ENCODE results near the gene TRPM7.

The TRPM7 gene, protein sequence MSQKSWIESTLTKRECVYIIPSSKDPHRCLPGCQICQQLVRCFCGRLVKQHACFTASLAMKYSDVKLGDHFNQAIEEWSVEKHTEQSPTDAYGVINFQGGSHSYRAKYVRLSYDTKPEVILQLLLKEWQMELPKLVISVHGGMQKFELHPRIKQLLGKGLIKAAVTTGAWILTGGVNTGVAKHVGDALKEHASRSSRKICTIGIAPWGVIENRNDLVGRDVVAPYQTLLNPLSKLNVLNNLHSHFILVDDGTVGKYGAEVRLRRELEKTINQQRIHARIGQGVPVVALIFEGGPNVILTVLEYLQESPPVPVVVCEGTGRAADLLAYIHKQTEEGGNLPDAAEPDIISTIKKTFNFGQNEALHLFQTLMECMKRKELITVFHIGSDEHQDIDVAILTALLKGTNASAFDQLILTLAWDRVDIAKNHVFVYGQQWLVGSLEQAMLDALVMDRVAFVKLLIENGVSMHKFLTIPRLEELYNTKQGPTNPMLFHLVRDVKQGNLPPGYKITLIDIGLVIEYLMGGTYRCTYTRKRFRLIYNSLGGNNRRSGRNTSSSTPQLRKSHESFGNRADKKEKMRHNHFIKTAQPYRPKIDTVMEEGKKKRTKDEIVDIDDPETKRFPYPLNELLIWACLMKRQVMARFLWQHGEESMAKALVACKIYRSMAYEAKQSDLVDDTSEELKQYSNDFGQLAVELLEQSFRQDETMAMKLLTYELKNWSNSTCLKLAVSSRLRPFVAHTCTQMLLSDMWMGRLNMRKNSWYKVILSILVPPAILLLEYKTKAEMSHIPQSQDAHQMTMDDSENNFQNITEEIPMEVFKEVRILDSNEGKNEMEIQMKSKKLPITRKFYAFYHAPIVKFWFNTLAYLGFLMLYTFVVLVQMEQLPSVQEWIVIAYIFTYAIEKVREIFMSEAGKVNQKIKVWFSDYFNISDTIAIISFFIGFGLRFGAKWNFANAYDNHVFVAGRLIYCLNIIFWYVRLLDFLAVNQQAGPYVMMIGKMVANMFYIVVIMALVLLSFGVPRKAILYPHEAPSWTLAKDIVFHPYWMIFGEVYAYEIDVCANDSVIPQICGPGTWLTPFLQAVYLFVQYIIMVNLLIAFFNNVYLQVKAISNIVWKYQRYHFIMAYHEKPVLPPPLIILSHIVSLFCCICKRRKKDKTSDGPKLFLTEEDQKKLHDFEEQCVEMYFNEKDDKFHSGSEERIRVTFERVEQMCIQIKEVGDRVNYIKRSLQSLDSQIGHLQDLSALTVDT (N-terminal part only)
- 134 to 142 (median 142) reads per million in 3 donors for total RNA-seq

DNA sequence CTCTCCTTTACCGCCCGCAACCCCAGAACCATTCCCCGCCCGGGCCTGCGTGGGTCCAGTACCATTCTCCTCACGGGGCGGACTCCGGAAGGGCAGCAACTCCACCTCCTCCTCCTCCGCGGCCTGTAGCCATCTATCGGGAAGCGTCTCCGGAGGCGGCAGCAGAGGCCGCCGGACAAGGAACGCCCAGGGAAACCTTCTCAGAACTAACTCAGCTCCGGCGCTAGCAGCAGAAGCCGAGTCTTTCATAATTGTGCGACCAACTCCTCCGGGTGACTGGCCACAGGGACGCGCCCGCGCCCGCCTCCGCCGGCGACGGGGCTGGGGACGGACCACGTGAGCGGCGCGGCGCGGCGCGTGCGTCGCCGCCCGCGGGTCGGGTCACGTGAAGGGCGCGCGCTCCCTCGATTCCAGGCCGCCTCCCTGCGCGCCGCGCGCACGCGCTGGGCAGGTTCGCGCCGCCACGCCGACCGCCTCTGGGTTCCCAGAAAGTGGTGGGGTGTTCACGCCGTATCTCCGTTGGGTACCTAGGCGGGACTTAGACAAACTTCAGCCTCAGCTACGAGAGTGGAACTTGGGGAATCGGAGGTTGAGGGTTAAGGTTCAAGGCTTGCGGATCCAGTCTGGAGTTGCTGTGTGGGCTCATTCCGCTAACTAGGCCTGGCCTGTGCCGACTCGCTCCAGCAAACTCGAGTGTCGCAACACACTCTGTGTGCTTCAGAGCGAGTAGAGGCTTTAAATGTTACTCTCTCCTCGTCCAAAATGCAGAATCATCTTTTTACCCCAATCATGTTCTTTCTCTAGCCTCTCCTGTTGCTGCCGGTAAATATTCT, at the start of gene TRPM7:
TRPM7 (minus strand) TSS at position 329 of the 833 bp plus-strand sequence; CDS start at position 65, 264 bp downstream.
- H3K4me3 ChIP-seq (ENCODE audit: insufficient read depth, low read depth, low read length, poor library complexity, severe bottlenecking) = peak within 1 kb of the TSS; percentile 97
- DNase-seq = peak; percentile 73 to 81 (median 80)

DNA sequence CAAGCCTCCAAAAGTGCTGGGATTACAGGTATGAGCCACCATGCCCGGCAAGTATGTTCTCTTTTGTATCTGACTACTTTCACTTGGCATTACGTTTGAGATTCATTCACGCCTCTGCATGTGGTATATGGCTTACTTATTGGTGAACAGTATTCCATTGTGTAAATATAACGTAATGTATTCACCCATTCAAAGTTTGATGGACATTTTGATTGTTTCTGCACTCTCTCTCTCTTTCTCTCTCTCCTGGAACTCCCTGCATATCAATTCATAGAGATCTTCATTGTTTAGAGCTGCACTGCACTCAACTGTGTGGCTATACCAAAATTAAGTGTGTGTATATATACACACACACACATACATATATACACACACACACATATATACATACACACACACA, 48.6 kb upstream of the TRPM7 start:
- H3K27ac ChIP-seq (ENCODE audit: insufficient read depth, low read length, poor library complexity, severe bottlenecking) = no peak overlapping the region
- DNase-seq = no peak
- H3K9me3 ChIP-seq (ENCODE audit: control insufficient read depth, low read length) = no peaks in the 10 kb centered on the region
- no peaks in the 10 kb centered on the region for H3K4me1 ChIP-seq (ENCODE audit: control insufficient read depth, insufficient read depth, low read length, poor library complexity, severe bottlenecking)
- peaks cover 34% of the 10 kb centered on the region for H3K36me3 ChIP-seq (ENCODE audit: control insufficient read depth, insufficient read depth, low read length)
- H3K4me3 ChIP-seq (ENCODE audit: insufficient read depth, low read depth, low read length, poor library complexity, severe bottlenecking) = no peak overlapping the region
- H3K27me3 ChIP-seq (replicated peaks; ENCODE audit: control insufficient read depth, insufficient read depth, low read length, poor library complexity, severe bottlenecking) = no peaks in the 10 kb centered on the region

More for the DNA sequence above, at the start of gene TRPM7:
- Histone ChIP-seq H3K27ac (ENCODE audit: insufficient read depth, low read length, poor library complexity, severe bottlenecking) (peak within 1 kb of the TSS; percentile 97), H3K9me3 (ENCODE audit: control insufficient read depth, low read length) (no peaks in the 10 kb centered on the region), H3K36me3 (ENCODE audit: control insufficient read depth, insufficient read depth, low read length) (no peaks in the 10 kb centered on the region), H3K4me1 (ENCODE audit: control insufficient read depth, insufficient read depth, low read length, poor library complexity, severe bottlenecking) (peaks cover 27% of the 10 kb centered on the region), H3K27me3 (replicated peaks; ENCODE audit: control insufficient read depth, insufficient read depth, low read length, poor library complexity, severe bottlenecking) (no peaks in the 10 kb centered on the region)

DNA sequence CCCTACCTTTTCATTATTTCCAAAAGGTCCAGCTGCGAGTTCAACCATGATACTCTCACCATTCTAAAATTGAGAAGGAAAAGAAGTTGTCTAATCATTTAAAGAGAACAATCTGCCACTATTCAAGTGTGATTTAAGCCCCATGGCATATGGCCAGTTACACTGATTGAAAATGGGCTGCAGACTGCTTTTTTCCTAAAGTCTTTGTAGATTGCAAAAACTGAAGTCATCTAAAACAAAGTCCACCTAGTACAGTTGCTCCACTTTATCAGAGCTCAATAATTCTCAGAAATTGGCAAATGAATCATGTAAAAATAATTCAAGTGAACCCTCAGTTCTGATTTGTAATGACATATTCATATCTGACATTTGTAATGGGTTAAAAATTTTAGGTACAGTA, 39.7 kb upstream of the TRPM7 start:
- H3K27ac ChIP-seq (ENCODE audit: insufficient read depth, low read length, poor library complexity, severe bottlenecking) = no peak overlapping the region
- H3K36me3 ChIP-seq (ENCODE audit: control insufficient read depth, insufficient read depth, low read length) = peaks cover 18% of the 10 kb centered on the region

DNA sequence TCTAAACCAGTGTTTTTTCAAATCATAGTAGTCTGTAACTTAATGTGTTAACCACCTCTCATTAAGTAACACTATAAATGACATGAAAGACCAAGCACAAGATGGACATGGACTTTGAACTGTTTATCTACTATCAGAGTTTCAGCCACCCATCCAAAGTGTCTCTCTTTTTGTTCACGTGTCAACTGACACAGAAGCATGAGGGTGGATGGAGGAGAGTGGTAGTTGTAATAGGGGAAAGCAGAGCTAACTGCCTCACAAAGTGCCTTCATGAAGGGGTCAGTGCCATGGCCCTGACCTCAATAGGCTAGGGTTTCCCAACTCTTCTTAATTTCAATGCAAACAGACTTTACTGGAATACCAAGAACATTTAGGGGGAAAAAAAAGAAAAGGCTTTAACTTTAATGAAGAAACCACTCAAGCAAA, 32.1 kb upstream of the TRPM7 start:
- no peak for DNase-seq
- no peaks in the 10 kb centered on the region for H3K9me3 ChIP-seq (ENCODE audit: control insufficient read depth, low read length)
- H3K4me3 ChIP-seq (ENCODE audit: insufficient read depth, low read depth, low read length, poor library complexity, severe bottlenecking) = no peak overlapping the region
- H3K27ac ChIP-seq (ENCODE audit: insufficient read depth, low read length, poor library complexity, severe bottlenecking) = no peak overlapping the region
- no peaks in the 10 kb centered on the region for H3K27me3 ChIP-seq (replicated peaks; ENCODE audit: control insufficient read depth, insufficient read depth, low read length, poor library complexity, severe bottlenecking)
- no peaks in the 10 kb centered on the region for H3K4me1 ChIP-seq (ENCODE audit: control insufficient read depth, insufficient read depth, low read length, poor library complexity, severe bottlenecking)
- H3K36me3 ChIP-seq (ENCODE audit: control insufficient read depth, insufficient read depth, low read length) = peaks cover 25% of the 10 kb centered on the region

More for the DNA sequence above, 39.7 kb upstream of the TRPM7 start:
- H3K9me3 ChIP-seq (ENCODE audit: control insufficient read depth, low read length) = no peaks in the 10 kb centered on the region
- H3K4me1 ChIP-seq (ENCODE audit: control insufficient read depth, insufficient read depth, low read length, poor library complexity, severe bottlenecking) = no peaks in the 10 kb centered on the region
- DNase-seq = no peak
- no peak overlapping the region for H3K4me3 ChIP-seq (ENCODE audit: insufficient read depth, low read depth, low read length, poor library complexity, severe bottlenecking)
- H3K27me3 ChIP-seq (replicated peaks; ENCODE audit: control insufficient read depth, insufficient read depth, low read length, poor library complexity, severe bottlenecking) = no peaks in the 10 kb centered on the region

DNA sequence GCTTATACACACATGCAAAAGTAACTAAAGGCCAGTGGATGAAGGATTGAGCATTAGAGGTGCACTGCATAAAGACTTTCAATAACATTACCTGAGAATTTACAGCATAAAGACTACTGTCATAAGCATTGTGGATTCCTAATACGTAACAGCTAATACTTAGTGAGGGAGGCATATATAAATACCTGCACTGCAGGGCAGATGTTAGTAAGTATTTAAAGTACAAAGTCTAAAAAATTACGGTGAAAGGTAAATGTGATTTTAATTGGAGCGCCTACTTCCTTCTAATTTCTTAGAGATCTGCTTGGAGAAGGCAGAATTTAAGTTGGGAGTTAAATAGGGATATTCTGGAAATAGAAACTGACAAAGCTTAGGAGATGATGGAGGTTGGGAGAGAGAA, 25.4 kb upstream of the TRPM7 start:
- H3K36me3 ChIP-seq (ENCODE audit: control insufficient read depth, insufficient read depth, low read length) = no peaks in the 10 kb centered on the region
- H3K27ac ChIP-seq (ENCODE audit: insufficient read depth, low read length, poor library complexity, severe bottlenecking) = no peak overlapping the region
- no peak for DNase-seq
- H3K9me3 ChIP-seq (ENCODE audit: control insufficient read depth, low read length) = no peaks in the 10 kb centered on the region
- H3K27me3 ChIP-seq (replicated peaks; ENCODE audit: control insufficient read depth, insufficient read depth, low read length, poor library complexity, severe bottlenecking) = no peaks in the 10 kb centered on the region
- H3K4me3 ChIP-seq (ENCODE audit: insufficient read depth, low read depth, low read length, poor library complexity, severe bottlenecking) = no peak overlapping the region
- H3K4me1 ChIP-seq (ENCODE audit: control insufficient read depth, insufficient read depth, low read length, poor library complexity, severe bottlenecking) = no peaks in the 10 kb centered on the region

DNA sequence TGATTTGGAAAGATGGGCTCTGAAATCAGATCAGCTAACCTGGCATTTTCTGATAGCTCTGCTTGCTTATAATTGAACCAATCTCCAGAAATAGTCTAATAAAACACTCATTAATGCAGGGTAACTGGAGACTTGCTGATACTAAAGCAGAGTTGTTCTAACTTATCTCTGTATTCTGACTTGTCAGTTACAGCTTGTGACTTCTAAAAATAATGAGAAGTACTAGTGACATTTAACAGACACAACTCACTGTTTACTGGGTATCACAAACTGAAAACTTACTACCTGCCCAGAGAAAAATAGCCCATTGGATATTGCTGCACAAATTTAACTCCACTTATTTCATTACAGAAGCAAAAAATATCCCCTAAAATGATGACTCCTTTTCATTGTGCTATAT, 24.0 kb upstream of the TRPM7 start:
- no peaks in the 10 kb centered on the region for H3K9me3 ChIP-seq (ENCODE audit: control insufficient read depth, low read length)
- no peak for DNase-seq
- no peaks in the 10 kb centered on the region for H3K27me3 ChIP-seq (replicated peaks; ENCODE audit: control insufficient read depth, insufficient read depth, low read length, poor library complexity, severe bottlenecking)
- no peak overlapping the region for H3K4me3 ChIP-seq (ENCODE audit: insufficient read depth, low read depth, low read length, poor library complexity, severe bottlenecking)
- no peaks in the 10 kb centered on the region for H3K36me3 ChIP-seq (ENCODE audit: control insufficient read depth, insufficient read depth, low read length)
- no peak overlapping the region for H3K27ac ChIP-seq (ENCODE audit: insufficient read depth, low read length, poor library complexity, severe bottlenecking)
- no peaks in the 10 kb centered on the region for H3K4me1 ChIP-seq (ENCODE audit: control insufficient read depth, insufficient read depth, low read length, poor library complexity, severe bottlenecking)

DNA sequence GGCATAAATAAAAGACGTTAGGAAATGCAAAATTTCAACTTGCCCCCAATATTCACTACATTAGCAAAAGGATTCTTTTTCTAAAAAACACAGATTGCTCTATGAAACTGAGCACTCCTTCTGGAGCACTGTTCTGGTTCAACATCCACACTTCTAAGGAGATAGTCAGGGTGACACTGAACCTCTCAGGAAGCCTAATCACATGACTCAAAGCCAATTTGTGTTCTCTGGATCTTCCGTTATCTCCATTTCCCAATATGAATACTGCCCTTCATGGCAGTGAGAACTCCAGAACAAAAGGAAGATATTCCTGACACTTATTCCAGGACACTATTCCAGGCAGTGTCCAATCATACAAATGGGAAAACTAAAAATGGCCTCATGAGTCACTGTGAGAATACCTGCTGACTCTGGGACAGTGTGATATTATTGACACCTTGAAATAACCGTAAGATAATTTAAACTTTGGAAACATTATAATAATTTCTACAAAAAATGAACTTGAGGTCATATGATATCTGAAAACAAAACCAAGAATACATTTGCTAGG, 21.4 kb upstream of the TRPM7 start:
- Histone ChIP-seq H3K9me3 (ENCODE audit: control insufficient read depth, low read length) (no peaks in the 10 kb centered on the region), H3K36me3 (ENCODE audit: control insufficient read depth, insufficient read depth, low read length) (no peaks in the 10 kb centered on the region), H3K4me3 (ENCODE audit: insufficient read depth, low read depth, low read length, poor library complexity, severe bottlenecking) (no peak overlapping the region), H3K27me3 (replicated peaks; ENCODE audit: control insufficient read depth, insufficient read depth, low read length, poor library complexity, severe bottlenecking) (no peaks in the 10 kb centered on the region), H3K27ac (ENCODE audit: insufficient read depth, low read length, poor library complexity, severe bottlenecking) (no peak overlapping the region), H3K4me1 (ENCODE audit: control insufficient read depth, insufficient read depth, low read length, poor library complexity, severe bottlenecking) (no peaks in the 10 kb centered on the region)
- no peak for DNase-seq

DNA sequence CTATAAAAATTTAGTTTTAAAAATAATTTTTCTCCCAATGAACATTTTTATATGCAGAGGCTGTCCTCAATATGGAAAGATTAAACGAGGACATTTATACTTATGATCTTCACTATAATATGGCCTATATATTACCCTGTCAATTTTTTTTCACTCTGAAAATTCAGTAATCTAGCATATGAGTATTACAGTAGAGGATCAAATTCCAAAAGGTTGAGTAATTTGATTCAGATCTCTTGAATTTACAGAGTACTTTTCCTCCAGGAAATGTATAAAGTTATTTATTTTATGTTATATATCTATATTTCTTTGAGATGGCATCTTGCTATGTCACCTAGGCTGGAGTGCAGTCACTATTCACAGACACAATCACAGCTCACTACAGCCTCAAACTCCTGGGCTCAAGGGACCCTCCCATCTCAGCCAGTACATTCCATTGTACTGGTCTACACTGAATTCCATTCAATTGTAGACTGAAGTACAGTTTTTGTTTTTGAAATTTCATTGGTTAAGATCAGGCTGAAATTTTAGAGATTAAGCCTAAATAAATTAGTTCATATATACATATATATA, 16.3 kb upstream of the TRPM7 start:
- H3K27me3 ChIP-seq (replicated peaks; ENCODE audit: control insufficient read depth, insufficient read depth, low read length, poor library complexity, severe bottlenecking) = no peaks in the 10 kb centered on the region
- no peak for DNase-seq
- H3K9me3 ChIP-seq (ENCODE audit: control insufficient read depth, low read length) = no peaks in the 10 kb centered on the region
- no peak overlapping the region for H3K4me3 ChIP-seq (ENCODE audit: insufficient read depth, low read depth, low read length, poor library complexity, severe bottlenecking)
- no peaks in the 10 kb centered on the region for H3K4me1 ChIP-seq (ENCODE audit: control insufficient read depth, insufficient read depth, low read length, poor library complexity, severe bottlenecking)
- H3K27ac ChIP-seq (ENCODE audit: insufficient read depth, low read length, poor library complexity, severe bottlenecking) = no peak overlapping the region
- H3K36me3 ChIP-seq (ENCODE audit: control insufficient read depth, insufficient read depth, low read length) = no peaks in the 10 kb centered on the region

Data from effector memory CD4-positive, alpha-beta T cell (primary cell).